SU-DHL-6 (cell line): ENCODE data around the gene ABCC8.

Experiments
- EZH2phosphoT487 ChIP-seq: fragments of 200-600 bp; sonication (generic), shearing (Covaris generic); conservative IDR thresholded peaks from 2 replicates; pipeline ENCODE4 v1.6.1; 2018; ENCODE audit warnings: mild to moderate bottlenecking, antibody characterized with exemption, low read length, moderate library complexity, mixed read lengths
- TF ChIP-seq, protein P1 (sequence below): fragments of 200-600 bp; sonication (generic); IDR thresholded peaks from one replicate; pipeline ENCODE4 v1.5.1; 2017; ENCODE audit warnings: antibody characterized with exemption, mild to moderate bottlenecking, low read length, moderate library complexity; ENCODE audit not compliant: insufficient read depth, poor library complexity, severe bottlenecking

DNA sequence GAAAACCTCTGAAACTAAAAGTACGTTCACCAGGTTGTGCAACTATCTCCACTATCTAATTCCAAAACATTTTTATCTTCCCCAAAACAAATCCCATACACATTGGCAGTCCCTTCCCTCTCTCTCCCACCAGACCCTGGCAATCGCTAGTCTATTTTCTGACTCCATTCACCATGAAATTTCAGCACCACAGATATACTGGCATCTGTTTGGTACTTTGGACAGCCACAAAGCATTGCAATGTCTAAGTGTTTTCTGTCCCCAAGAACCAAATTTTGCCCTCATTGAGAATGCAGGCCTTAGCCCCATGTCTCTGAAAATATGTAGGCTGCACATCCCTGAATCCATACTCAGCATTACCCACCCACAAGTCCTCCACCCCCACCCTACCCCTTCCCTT lies 60.2 kb downstream of the ABCC8 start:
- TF ChIP-seq, protein P1, sequence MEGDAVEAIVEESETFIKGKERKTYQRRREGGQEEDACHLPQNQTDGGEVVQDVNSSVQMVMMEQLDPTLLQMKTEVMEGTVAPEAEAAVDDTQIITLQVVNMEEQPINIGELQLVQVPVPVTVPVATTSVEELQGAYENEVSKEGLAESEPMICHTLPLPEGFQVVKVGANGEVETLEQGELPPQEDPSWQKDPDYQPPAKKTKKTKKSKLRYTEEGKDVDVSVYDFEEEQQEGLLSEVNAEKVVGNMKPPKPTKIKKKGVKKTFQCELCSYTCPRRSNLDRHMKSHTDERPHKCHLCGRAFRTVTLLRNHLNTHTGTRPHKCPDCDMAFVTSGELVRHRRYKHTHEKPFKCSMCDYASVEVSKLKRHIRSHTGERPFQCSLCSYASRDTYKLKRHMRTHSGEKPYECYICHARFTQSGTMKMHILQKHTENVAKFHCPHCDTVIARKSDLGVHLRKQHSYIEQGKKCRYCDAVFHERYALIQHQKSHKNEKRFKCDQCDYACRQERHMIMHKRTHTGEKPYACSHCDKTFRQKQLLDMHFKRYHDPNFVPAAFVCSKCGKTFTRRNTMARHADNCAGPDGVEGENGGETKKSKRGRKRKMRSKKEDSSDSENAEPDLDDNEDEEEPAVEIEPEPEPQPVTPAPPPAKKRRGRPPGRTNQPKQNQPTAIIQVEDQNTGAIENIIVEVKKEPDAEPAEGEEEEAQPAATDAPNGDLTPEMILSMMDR = no peak
- TF ChIP-seq EZH2phosphoT487 = no peak
